ENCODE results near the gene TFAM. TPM values are rescaled to one million over a fixed set of nuclear protein-coding genes. Genes with fewer than 3 reads are reported as not detected.

Gene TFAM
- total RNA-seq, 1 experiment from 2014 or later: 74.4 TPM

DNA sequence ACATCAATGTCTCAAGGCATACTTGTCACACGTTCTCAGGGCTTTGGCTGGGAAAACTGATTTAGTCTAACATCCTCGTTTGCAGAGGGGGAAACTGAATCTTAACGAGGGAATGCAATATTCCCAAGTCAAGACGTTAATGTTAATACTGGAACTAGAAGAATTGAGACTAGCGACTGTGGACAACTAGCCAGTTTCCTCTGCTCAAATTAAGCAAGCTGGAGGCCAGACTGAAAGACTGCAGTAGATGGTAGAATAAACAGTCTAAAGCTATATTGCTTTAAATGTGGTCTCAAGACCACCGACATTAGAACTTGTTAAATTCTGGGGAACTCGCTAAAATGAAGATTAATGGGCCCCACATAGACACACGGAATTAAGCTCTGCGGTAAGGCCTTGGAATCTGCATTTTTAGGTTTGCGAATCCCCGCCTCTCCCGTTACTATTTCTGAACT is 639 bp upstream of the TFAM start:
- no peaks in the 10 kb centered on the region for H3K27me3 Mint-ChIP-seq (ENCODE audit: low read depth)
- peak overlapping the region; percentile 93 for H3K4me3 Mint-ChIP-seq
- ATAC-seq (no peak), DNase-seq (ENCODE audit: low spot score) (no peak)
- no peaks in the 10 kb centered on the region for H3K9me3 Mint-ChIP-seq
- H3K27ac Mint-ChIP-seq: peak overlapping the region; percentile 84; the same call in 1 of the 2 replicates
- CTCF ChIA-PET: interaction anchor here (0.7 to 2.6 kb wide), 18 partner anchors 9 to 208 kb away, joined by 3 to 24 read pairs (median 4); partner anchors contain the start of genes CISD1 and UBE2D1
- peaks cover 15% of the 10 kb centered on the region for H3K4me1 Mint-ChIP-seq
- peaks cover 24% of the 10 kb centered on the region for H3K36me3 Mint-ChIP-seq
- no peak for TF ChIP-seq SMAD3 (CRISPR knock-in tag; IDR thresholded peaks at IDR 0.05; ENCODE audit: borderline replicate concordance)
- TF ChIP-seq MXD4 (CRISPR knock-in tag; IDR thresholded peaks at IDR 0.05; ENCODE audit: borderline replicate concordance): no peak
- no peak for TF ChIP-seq NFATC4 (CRISPR knock-in tag; IDR thresholded peaks at IDR 0.05)
- no peak for TF ChIP-seq NR3C1 (CRISPR knock-in tag; conservative IDR thresholded peaks at IDR 0.05; ENCODE audit: low read depth)
- no peak for TF ChIP-seq ETV6 (CRISPR knock-in tag; IDR thresholded peaks at IDR 0.05)
- TF ChIP-seq, protein P1, sequence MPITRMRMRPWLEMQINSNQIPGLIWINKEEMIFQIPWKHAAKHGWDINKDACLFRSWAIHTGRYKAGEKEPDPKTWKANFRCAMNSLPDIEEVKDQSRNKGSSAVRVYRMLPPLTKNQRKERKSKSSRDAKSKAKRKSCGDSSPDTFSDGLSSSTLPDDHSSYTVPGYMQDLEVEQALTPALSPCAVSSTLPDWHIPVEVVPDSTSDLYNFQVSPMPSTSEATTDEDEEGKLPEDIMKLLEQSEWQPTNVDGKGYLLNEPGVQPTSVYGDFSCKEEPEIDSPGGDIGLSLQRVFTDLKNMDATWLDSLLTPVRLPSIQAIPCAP (CRISPR knock-in tag; IDR thresholded peaks at IDR 0.05): no peak
- TF ChIP-seq, protein P2, sequence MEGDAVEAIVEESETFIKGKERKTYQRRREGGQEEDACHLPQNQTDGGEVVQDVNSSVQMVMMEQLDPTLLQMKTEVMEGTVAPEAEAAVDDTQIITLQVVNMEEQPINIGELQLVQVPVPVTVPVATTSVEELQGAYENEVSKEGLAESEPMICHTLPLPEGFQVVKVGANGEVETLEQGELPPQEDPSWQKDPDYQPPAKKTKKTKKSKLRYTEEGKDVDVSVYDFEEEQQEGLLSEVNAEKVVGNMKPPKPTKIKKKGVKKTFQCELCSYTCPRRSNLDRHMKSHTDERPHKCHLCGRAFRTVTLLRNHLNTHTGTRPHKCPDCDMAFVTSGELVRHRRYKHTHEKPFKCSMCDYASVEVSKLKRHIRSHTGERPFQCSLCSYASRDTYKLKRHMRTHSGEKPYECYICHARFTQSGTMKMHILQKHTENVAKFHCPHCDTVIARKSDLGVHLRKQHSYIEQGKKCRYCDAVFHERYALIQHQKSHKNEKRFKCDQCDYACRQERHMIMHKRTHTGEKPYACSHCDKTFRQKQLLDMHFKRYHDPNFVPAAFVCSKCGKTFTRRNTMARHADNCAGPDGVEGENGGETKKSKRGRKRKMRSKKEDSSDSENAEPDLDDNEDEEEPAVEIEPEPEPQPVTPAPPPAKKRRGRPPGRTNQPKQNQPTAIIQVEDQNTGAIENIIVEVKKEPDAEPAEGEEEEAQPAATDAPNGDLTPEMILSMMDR (IDR thresholded peaks at IDR 0.05): no peak
- TF ChIP-seq NFE2L1 (CRISPR knock-in tag; IDR thresholded peaks at IDR 0.05): no peak
- no peak for TF ChIP-seq CBFB (CRISPR knock-in tag; IDR thresholded peaks at IDR 0.05; ENCODE audit: low read depth)
- no peak for TF ChIP-seq HMGA2 (CRISPR knock-in tag; IDR thresholded peaks at IDR 0.05)
- TF ChIP-seq GTF2I (CRISPR knock-in tag; conservative IDR thresholded peaks at IDR 0.05): no peak
- TF ChIP-seq, protein P3, sequence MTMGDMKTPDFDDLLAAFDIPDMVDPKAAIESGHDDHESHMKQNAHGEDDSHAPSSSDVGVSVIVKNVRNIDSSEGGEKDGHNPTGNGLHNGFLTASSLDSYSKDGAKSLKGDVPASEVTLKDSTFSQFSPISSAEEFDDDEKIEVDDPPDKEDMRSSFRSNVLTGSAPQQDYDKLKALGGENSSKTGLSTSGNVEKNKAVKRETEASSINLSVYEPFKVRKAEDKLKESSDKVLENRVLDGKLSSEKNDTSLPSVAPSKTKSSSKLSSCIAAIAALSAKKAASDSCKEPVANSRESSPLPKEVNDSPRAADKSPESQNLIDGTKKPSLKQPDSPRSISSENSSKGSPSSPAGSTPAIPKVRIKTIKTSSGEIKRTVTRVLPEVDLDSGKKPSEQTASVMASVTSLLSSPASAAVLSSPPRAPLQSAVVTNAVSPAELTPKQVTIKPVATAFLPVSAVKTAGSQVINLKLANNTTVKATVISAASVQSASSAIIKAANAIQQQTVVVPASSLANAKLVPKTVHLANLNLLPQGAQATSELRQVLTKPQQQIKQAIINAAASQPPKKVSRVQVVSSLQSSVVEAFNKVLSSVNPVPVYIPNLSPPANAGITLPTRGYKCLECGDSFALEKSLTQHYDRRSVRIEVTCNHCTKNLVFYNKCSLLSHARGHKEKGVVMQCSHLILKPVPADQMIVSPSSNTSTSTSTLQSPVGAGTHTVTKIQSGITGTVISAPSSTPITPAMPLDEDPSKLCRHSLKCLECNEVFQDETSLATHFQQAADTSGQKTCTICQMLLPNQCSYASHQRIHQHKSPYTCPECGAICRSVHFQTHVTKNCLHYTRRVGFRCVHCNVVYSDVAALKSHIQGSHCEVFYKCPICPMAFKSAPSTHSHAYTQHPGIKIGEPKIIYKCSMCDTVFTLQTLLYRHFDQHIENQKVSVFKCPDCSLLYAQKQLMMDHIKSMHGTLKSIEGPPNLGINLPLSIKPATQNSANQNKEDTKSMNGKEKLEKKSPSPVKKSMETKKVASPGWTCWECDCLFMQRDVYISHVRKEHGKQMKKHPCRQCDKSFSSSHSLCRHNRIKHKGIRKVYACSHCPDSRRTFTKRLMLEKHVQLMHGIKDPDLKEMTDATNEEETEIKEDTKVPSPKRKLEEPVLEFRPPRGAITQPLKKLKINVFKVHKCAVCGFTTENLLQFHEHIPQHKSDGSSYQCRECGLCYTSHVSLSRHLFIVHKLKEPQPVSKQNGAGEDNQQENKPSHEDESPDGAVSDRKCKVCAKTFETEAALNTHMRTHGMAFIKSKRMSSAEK (CRISPR knock-in tag; IDR thresholded peaks at IDR 0.05; ENCODE audit: borderline replicate concordance): no peak
- TF ChIP-seq, protein P4, sequence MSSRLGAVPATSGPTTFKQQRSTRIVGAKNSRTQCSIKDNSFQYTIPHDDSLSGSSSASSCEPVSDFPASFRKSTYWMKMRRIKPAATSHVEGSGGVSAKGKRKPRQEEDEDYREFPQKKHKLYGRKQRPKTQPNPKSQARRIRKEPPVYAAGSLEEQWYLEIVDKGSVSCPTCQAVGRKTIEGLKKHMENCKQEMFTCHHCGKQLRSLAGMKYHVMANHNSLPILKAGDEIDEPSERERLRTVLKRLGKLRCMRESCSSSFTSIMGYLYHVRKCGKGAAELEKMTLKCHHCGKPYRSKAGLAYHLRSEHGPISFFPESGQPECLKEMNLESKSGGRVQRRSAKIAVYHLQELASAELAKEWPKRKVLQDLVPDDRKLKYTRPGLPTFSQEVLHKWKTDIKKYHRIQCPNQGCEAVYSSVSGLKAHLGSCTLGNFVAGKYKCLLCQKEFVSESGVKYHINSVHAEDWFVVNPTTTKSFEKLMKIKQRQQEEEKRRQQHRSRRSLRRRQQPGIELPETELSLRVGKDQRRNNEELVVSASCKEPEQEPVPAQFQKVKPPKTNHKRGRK (CRISPR knock-in tag; IDR thresholded peaks at IDR 0.05; ENCODE audit: borderline replicate concordance): no peak
- TF ChIP-seq, protein P5, sequence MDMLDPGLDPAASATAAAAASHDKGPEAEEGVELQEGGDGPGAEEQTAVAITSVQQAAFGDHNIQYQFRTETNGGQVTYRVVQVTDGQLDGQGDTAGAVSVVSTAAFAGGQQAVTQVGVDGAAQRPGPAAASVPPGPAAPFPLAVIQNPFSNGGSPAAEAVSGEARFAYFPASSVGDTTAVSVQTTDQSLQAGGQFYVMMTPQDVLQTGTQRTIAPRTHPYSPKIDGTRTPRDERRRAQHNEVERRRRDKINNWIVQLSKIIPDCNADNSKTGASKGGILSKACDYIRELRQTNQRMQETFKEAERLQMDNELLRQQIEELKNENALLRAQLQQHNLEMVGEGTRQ (CRISPR knock-in tag; IDR thresholded peaks at IDR 0.05): no peak
- no peak for TF ChIP-seq NR1H2 (CRISPR knock-in tag; IDR thresholded peaks at IDR 0.05)
- TF ChIP-seq GRHL2 (CRISPR knock-in tag; IDR thresholded peaks at IDR 0.05; ENCODE audit: insufficient replicate concordance, severe bottlenecking): no peak
- POLR2A ChIA-PET: interaction anchor here (0.6 to 2.0 kb wide), 2 partner anchors 30 to 49 kb away, joined by 3 to 10 read pairs; partner anchors contain the start of gene UBE2D1

DNA sequence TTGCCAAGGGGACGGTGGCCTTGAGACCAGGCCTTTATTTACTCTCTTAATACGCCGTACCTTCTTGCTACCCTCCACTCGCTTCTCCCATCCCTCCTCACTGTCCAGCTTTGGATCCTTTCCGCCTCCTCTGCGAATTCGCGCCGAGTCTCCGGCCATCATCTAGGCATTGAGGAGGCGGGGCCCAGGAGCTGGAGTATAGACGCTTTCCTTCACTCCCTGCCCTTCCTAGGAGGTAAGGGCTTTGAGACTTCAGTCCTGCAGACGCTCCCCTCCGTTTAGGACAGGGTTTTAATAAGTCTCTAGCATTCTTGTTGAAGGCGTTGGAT is 538 bp downstream of the TFAM start:
- TF ChIP-seq, protein P6, sequence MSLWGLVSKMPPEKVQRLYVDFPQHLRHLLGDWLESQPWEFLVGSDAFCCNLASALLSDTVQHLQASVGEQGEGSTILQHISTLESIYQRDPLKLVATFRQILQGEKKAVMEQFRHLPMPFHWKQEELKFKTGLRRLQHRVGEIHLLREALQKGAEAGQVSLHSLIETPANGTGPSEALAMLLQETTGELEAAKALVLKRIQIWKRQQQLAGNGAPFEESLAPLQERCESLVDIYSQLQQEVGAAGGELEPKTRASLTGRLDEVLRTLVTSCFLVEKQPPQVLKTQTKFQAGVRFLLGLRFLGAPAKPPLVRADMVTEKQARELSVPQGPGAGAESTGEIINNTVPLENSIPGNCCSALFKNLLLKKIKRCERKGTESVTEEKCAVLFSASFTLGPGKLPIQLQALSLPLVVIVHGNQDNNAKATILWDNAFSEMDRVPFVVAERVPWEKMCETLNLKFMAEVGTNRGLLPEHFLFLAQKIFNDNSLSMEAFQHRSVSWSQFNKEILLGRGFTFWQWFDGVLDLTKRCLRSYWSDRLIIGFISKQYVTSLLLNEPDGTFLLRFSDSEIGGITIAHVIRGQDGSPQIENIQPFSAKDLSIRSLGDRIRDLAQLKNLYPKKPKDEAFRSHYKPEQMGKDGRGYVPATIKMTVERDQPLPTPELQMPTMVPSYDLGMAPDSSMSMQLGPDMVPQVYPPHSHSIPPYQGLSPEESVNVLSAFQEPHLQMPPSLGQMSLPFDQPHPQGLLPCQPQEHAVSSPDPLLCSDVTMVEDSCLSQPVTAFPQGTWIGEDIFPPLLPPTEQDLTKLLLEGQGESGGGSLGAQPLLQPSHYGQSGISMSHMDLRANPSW (CRISPR knock-in tag; conservative IDR thresholded peaks at IDR 0.05; ENCODE audit: low read depth): no peak
- TF ChIP-seq KAT7 (CRISPR knock-in tag; IDR thresholded peaks at IDR 0.05; ENCODE audit: borderline replicate concordance): 0 out of 2 replicates have a peak, but pooled peaks have one; percentile 31
- ChIA-PET CTCF (interaction anchor here (0.9 to 2.6 kb wide), 5 partner anchors 49 to 95 kb away, joined by 3 to 24 read pairs (median 3); no protein-coding TSS in a partner anchor), POLR2A (interaction anchor here (2.0 kb wide), 1 partner anchor 51 kb away, joined by 10 read pairs; the partner anchor contains the start of gene UBE2D1)
- Mint-ChIP-seq H3K36me3 (peaks cover 33% of the 10 kb centered on the region), H3K4me3 (peak overlapping the region; percentile 93), H3K9me3 (no peaks in the 10 kb centered on the region), H3K4me1 (peaks cover 15% of the 10 kb centered on the region), H3K27me3 (ENCODE audit: low read depth) (no peaks in the 10 kb centered on the region), H3K27ac (peak overlapping the region; percentile 94)
- ATAC-seq (peak; percentile 32), DNase-seq (ENCODE audit: low spot score) (peak; percentile 40)

All from WTC11 (cell line).